GM18858 (cell line): ENCODE data around the gene CST7.
"Not testable (repeated sequence)": the region's sequence is repeated elsewhere in the genome, so short reads cannot be mapped to it uniquely, and the experiment has no call there.

Source experiments
- ATAC-seq: cut with Tn5 transposase; IDR thresholded peaks from one replicate; pipeline ENCODE4 v1.9.1; 2021; ENCODE audit not compliant: unreplicated experiment

The CST7 gene

DNA sequence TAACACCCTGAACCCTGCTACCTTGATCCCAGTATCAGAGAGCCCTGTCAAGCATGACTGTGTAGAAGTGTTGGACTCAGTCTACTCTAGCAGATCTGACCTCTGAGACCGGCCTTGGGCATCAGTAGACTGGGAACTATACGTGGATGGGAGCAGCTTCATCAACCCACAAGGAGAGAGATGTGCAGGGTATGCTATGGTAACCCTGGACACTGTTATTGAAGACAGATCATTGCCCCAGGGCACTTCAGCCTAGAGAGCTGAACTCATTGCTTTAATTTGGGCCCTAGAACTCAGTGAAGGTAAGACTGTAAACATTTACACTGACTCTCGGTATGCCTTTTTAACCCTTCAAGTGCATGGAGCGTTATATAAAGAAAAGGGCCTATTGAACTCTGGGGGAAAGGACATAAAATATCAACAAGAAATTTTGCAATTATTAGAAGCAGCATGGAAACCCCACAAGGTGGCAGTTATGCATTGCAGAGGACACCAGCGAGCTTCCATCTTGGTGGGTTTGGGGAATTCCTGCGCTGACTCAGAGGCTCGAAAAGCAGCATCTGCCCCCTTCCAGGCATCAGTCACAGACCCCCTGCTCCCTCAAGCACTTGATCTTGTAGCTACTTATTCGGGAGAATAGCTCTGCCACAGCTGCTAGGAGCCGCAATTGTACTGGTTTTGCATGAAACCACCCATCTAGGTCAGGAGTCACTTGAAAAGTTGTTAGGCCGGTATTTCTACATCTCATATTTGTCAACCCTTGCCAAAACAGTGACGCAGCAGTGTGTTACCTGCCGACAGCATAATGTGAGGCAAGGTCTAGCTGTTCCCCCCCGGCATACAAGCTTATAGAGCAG, 19.0 kb upstream of the CST7 start:
- not testable (repeated sequence) for ATAC-seq

DNA sequence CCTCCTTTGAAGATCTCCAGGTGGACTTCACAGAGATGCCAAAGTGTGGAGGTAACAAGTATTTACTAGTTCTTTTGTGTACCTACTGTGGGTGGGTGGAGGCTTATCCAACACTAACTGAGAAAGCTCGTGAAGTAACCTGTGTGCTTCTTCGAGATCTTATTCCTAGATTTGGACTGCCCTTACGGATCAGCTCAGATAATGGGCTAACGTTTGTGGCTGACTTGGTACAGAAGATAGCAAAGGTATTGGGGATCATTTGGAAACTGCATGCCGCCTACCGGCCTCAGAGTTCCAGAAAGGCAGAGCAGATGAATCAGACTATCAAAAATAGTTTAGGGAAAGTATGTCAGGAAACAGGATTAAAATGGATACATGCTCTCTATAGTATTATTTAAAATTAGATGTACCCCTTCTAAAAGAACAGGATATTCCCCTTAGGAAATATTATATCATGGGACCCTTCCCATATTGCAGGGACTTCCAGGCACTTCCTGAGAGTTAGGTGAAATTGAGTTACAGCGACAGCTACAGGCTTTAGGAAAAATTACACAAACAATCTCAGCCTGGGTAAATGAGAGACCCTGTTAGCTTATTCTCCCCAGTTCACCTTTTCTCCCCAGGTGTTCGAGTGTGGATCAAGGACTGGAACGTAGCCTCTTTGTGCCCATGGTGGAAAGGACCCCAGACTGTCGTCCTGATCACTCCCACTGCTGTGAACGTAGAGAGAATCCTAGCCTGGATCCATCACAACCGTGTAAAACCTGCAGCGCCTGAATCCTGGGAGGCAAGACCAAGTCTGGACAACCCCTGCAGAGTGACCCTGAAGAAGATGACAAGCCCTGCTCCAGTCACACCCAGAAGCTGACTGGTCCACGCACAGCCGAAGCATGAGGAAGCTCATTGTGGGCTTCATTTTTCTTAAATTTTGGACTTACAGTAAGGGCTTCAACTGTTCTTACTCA, 18.1 kb upstream of the CST7 start:
- not testable (repeated sequence) for ATAC-seq

DNA sequence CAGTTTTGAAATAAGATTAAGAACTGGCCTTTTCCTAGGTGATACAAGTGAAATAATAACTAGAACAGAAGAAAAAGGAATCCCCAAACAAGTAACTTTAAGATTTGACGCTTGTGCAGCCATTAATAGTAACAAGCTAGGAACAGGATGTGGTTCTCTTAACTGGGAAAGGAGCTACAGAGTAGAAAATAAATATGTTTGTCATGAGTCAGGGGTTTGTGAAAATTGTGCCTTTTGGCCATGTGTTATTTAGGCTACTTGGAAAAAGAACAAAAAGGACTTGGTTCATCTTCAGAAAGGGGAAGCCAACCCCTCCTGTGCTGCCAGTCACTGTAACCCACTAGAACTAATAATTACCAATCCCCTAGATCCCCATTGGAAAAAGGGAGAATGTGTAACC, 17.2 kb upstream of the CST7 start:
- ATAC-seq, result not testable (repeated sequence)

DNA sequence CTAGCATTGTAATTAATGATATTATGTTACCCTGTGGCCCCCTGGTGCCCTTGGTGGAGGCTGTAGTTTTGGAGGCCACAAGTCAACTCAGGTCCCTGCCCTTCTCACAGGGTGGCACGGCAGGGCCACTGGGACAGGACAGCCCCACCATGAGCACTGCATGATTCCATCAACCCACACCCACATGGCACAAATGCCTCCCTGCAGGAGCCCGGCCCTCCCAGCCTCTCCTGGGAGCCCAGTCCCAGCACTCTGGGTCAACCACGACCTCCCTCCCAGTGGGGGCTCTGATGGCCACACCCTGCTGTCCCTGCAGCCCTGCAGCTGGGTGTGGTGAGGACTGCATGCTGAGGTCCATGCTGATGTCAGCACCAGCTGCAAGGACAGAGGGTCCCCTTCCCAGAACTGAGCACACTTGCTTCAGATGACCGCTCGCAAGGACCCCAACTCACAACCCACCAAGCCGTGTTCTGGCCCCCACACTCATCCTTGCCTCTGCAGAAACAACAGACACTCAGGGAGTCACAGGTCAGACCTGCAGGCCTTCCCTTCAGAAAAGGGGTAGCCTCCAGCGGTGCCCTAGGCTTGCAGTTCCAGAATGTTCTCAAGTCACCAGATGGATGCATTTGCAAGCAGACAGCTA, 15.7 kb upstream of the CST7 start:
- no peak for ATAC-seq

DNA sequence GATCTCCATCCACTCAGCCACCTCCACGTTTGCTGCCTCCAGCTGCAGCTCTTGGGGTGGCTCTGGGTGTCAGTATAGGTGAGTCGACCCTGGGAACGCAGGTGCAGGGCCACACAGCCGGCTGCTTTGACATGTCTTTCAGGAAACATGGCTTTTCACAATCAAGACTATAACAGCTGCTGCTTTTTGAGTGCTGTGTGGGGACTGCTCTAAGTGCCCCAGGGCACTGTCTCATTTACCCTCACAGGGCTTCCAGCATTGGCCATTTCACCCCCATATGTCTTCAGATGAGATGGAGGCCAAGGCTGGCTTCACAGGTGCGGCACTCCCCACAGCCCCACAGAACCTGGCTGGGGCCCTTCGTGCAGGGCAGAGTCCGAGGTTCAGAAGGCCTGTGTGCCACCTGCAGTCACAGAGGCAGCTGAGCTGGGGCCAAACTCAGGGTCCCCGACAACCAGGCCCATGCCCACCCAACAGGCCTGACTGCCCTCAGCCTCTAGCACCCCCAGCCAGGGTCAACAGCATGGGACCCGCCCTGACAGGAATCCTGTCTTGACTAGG, 14.9 kb upstream of the CST7 start:
- ATAC-seq, result no peak

DNA sequence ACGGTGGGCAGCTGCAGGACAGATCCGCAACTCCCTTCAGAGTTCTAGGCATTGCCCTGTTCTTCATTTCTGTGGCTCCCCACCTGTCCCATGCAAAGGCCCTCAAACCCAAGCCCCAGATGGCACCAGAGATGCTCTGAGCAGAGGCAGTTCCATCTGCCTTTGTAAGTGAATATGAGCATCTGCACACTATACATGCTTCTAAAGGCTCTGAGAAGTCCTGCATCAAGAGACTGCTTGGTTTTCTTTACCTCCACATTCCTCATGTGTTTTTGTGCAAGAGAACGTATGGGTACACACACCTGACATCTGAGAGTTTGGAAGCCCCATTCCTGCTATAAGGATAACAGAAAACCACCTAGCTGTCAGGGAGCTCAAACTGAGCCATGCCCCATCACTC, 14.4 kb upstream of the CST7 start:
- no peak for ATAC-seq

DNA sequence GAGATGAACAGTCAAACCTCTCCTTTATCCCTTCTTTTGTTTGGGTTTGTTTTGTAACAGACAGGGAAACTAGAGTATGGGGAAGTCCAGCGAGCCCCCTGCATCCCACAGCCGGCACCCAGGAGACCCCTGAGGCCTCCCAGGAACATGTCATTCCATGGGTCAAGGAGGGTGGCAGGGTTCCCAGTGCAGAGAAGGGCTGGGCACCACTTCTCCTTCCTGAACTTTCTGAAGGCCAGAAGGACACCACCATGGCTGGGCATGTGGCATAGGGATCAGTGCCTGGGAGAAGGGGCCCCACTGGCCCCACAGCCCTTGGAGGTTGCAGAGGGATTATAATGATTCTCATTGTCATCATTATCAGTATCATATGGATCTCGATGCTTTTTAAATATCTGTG, 13.9 kb upstream of the CST7 start:
- ATAC-seq, result no peak

DNA sequence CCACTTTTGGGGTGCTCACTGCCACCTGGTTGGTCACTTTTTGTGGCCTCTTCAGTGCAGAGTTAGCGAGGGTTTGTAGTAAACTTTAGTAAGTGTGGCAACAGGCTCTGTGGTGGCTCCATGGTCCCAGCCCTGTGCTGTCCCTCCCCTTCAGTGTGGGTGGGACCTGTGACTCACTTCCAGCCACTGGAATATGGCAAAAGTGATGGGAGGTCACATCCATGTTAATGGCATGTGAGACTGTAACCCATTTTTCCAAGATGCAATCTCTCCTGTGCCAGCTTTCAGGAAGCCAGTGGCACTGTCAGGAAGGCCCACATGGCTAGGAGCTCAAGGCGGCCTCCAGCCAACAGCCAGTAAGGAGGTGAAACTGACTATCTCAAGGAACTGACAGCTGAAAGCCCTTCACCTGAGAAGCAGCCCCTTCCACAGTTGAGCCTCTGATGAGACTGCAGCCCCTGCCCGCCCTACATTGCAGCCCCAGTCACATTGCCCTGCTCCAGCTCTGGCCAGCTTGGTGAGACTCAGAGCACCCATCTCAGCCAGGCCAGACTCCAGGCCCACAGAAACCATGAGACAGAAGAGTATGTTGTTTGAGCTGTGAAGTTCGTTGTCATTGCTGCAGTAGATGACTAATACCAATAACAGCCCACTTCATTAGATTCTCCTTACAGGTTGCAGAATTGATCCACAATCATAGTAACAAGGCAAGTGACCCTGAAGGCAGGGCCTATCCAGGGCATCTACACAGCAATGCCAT, 13.1 kb upstream of the CST7 start:
- no peak for ATAC-seq

DNA sequence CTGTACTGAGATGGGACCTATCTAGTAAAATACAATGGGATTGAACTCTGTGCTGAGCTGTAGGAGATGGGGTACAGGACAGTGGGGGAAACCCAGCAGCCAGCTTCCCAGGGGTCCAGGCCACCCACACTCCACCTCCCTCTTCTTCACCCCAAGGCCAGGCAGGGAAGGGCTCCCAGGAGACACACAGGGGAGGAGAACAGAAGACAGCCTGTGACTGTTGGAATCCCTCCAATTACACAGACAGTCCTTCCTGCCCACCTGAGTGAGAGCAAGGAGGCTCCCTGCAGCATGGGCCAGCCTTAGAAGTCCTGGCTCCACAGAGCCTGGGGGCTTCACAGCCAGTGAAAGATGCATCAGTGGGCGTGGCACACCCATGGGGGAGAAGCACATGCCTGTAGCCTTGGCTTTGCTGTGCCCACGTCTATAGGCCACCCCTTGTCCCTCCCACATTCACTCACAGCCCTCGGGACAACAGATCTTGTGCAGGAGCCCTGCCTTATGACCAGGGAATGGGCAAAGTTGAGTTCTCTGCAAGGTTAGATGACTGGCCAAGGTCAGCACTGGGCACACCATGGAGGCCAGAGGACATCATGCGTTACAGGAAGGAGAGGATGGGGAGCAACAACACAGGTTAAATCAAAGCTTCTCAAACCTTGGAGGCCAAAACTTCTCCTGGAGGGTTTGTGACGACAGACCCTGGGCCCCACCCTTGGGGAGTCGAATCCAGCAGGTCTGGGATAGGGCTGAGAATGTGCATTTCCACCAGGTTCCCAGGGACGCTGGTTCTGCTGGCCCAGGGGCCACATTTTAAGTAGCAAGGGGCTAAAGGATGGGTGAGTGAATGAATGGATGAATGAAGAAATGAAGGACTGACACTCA, 12.3 kb upstream of the CST7 start:
- ATAC-seq, result no peak

DNA sequence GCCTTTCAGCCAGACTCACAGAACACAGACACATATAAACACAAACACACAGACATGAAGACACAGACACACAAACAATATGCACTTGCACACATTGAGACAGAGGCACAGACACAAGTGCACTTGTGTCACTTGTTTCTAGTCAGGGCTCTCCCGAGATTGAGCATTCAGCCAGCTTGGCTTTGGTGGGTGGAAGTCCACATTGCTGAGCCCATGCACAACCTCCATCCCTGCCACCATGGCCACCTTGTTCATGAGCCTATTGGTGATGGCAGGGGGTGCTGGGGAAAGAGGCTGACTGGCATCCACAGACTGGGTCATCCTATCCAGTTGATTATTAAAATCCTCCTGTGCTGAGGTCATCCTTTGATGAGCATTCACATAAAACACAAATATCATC, 11.5 kb upstream of the CST7 start:
- ATAC-seq, result no peak

DNA sequence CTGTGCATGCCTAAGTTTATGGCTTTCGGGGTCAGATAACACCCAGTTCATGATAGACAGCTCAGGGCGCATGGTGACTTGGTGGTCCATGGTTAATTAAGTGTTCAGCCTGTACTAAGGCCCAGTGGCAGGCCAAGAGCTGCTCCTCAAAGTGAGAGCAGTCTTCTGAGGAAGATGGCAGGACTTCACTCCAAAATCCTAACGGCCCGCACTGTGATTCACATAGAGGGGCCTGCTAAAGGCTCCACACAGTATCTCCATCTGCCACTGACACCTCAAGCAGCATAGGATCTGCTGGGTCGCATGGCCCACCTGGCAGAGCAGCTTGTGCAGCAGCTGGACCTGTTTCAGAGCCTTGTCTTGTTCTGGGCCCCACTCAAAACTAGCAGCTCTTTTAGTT, 10.6 kb upstream of the CST7 start:
- ATAC-seq, result no peak

DNA sequence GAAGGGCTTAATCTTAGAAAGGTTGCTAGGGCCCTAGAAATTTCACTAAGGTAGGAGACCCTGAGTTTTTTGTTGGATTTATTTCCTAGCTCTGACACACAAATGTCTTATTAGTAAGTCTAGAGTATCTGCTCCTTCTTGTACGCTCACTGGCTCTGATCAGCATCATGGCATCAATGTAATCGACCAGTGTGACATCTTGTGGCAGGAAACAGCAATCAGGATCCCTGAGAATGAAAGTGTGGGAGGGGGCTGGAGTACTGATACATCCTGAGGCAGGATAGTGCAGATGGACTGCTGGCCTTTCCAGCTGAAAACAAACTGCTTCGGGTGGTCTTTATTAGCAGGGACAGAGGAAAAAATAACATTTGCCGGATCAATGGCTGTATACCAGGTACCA, 10.0 kb upstream of the CST7 start:
- ATAC-seq, result no peak

DNA sequence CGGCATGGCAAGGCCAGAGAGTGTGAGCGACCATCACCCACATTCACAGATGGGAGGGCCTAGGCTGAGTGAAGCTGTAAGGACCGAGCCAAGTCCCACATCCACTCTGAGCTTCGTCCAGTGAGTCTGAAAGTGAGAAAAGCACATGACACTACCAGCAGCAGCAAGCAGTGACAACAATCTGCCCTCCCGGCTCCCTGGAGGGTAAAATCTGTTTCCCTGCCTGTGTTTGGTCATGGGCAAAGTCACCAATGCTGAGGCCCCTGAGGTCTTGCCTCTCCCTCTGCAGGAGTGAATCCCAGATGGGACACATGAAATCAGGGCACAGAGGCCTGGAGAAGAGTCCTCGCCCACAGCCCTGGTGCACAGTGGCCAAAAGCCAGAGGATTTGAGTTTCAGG, 6.4 kb upstream of the CST7 start:
- no peak for ATAC-seq

DNA sequence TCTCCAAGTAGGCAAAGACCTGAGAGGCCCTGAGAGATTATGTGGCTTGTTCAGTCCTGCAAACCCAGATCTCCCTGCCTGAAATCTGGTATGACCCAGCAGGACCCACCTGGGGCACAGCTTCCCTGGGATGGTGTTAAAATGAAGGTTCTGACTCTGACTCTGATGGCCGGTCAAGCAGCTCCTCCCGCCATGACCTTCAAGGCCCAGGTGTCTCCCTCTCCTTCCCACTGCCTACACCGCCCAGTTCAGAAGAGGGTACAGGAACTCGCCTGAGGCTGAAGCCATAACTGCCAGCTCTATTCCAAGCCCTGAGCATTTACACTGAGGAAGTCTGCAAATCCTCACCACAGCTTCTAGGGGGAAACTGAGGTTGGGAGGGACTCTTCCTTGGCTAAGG, 5.9 kb upstream of the CST7 start:
- ATAC-seq, result no peak

DNA sequence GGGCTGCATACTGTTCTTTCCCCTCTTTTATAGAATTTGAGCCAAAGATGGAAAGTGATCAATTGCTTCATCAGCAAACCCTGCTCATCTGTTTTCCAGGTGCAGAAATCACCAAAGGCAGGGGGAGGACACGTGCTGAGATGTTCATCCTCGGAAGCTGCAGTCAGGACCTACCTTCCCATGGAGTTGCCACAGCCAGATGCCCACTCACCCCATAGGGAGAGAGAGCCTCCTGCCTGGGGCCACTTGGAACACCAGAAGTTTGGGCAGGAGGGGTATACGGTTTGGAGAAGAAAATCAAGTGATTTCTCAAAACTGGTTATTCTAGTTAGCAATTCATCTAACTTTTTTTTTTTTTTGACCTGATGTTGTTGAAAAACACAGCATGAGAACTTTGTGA, 5.3 kb upstream of the CST7 start:
- no peak for ATAC-seq

DNA sequence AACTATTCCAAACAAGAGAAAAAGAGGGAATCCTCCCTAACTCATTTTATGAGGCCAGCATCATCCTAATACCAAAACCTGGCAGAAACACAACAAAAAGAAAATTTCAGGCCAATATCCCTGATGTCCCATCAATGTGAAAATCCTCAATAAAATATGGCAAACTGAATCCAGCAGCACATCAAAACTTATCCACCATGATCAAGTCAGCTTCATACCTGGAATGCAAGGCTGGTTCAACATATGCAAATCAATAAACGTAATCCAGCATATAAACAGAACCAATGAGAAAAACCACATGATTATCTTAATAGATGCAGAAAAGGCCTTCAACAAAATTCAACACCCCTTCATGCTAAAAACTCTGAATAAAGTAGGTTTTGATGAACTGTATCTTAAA, 2.7 kb upstream of the CST7 start:
- not testable (repeated sequence) for ATAC-seq

DNA sequence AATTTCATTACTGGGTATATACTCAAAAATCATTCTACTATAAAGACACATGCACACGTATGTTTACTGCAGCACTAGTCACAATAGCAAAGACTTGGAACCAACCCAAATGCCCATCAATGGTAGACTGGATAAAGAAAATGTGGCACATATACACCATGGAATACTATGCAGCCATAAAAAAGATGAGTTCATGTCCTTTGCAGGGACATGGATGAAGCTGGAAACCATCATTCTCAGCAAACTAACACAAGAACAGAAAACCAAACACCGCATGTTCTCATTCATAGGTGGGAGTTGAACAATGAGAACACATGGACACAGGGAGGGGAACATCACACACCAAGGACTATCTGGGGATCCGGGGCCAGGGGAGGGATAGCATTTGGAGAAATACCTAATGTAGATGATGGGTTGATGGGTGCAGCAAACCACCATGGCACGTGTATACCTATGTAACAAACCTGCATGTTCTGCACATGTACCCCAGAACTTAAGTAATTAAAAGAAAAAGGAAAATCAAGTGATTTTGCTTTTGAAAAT, 602 bp upstream of the CST7 start:
- not testable (repeated sequence) for ATAC-seq

DNA sequence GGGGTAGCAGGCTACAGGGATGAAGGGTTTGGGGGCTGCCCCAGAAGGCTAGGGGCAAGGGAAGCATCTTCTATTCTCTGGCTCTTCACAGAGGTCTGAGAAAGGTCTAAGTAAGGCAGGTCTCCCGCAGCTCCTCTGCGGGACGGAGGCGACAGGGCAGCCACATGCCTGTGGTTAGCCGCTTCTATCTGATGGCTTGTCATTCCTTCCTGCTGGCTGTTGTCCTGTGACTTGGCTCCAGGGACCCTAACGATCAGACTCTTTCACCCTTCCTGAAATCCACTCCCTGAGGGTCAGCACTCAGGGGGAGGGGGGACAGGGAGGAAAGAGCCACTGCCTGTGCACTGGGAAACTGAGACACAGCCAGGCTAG, 673 bp downstream of the CST7 start:
- ATAC-seq, result no peak

DNA sequence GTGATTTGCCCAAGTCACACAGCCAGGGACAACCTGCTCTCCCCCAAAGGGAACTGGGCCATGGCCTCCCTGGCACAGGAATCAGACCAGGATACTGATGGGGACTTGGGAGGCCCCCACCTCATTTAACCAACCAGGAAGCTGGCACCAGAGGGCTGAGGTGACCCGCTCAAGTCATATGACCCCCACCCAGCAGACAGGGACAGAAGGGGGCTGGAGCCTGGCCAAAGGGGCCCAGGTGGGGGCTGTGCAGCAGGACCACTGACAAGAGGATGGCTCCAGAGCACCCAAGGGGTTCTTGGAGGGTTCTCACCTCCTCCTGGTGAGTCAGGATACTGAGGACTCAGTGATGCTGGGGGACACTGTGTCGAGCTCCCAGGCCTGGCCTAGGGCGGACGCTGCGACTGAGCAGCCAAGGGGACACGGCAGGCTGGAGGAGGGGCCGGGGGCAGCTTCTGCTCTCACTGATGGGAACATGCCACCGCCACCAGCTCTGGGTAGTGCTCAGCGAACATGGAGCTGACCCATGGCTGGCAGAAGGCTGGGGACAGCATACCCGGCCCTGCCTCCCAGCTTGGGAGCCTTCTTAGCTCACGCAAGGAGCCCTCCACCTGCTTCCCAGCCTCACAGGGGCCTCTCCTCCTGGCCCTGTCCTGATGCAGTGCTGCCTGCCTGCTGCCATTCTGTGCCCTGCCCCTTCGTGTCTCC, 1.2 kb downstream of the CST7 start:
- no peak for ATAC-seq
